Esophagus mucosa (tissue), 1 donor: Measurements from ENCODE around the gene KASH5. TPM values are rescaled to one million over a fixed set of nuclear protein-coding genes. Genes with fewer than 3 reads are reported as not detected.
"Not testable (repeated sequence)": the region's sequence is repeated elsewhere in the genome, so short reads cannot be mapped to it uniquely, and the experiment has no call there.

Experiments
- ATAC-seq: fragments of 200-7000 bp; cut with Tn5 transposase; one replicate; pipeline ENCODE4 v1.9.1; 2020
- total RNA-seq: library from RNA; stranded (reverse); gene quantifications from one replicate; pipeline ENCODE4 v1.2.4, GENCODE V29; 2023
- donor health status: DM: yes; HTN: yes; CAD: no.

KASH5 gene
- total RNA-seq, 1 donor from 2014 or later: not detected

DNA sequence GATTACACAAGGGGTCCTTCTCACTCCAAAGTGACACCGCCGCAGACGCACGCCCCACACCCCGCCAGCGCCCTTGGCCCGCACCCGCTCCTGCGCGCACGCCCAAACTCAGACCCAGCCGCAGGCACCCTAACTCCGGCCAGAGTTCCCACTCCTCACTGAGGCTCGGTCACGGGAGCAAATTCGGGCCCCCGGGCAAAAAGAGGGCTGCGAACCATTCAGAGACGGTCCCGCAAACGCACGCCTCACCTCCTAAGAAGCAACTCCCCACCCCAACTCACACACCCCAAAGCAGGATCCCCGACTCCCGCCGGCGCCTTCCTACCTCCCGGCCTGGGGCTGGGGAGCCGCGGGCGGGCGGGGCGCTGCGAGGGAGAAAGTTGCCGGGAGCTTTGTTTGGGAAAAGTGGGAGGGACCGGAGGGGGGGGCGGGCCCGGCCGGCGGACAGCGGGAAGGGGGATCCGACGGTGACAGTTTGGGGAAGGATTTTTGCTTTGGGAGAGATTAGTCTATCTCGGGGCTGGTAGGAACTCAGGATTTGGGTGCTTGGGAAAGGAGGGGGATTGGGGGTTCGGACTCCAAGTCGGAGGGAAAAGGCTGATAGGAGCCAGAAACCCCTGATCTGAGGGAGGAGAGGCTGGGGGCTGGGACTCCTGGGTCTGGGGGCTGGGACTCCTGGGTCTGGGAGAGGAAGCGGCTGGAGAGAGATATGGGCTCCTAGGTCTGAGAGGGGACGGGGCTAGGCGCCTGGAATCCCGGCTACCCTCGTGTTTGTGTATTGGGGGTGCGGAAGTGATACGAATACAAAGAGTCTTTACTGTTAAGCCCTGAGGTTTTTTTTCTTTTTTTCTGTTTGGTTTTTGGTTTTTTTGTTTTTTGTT, 25.8 kb upstream of the KASH5 start, which contains the start of gene TEAD2:
Gene TEAD2 (minus strand): TSS at position 369 of the 881 bp plus-strand sequence. CDS start 2,341 bp downstream, outside the sequence.
- ATAC-seq: no peak

DNA sequence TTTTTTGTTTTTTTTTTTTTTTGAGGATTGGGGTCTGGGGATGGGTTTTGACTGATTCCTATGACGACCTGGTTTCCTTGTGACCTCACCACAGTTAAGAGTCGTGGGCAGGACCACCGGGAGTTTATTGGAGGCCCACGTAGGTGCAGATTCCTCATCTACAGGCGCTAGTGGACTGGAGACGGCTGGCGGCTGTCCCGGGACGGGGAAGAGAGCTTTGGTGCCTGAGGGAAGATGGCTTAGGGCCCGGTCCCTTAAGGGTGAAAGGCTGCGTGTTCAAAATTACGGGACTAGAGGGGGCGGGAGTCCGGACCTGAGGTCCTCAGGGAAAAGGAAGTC, 25.2 kb upstream of the KASH5 start:
- no peak for ATAC-seq

DNA sequence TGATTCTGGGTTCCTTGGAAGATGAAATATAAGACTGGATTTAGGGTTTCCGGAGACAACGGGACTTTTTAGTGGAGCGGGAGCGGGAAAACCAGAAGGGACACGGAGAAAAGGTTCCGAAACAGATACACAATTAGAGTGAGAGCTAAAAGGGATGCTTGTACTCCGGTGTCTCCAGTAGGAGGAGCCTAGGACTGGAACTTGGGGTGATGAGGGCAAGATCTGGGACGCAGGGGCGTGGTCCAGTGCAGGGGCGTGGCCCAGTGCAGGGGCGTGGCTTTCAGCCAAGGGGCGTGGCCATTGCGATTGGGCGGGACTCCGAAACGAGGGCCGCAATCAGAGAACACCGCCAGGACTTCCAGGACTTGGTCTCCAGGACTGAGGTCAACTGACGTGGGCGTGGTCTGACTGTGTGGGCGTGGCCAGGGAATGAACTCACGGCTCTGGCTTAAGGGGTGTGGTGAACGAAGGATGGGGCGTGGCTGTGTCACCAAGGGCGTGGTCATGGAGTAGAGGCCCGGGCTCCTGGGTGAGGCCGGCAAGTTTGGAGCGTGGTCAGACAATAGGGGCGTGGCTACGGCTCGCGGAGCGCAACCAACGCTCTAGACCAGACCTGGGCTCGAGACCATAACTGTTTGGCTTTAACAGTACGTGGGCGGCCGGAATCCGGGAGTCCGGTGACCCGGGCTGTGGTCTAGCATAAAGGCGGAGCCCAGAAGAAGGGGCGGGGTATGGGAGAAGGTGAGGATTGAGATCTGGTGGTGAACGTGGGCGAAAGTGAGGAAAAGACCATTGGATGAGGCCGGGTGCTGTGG, 24.6 kb upstream of the KASH5 start, which contains the start of gene DKKL1:
Gene DKKL1 (plus strand): TSS at position 610 of the 815 bp plus-strand sequence. CDS start 122 bp downstream, at position 732.
- peak; percentile 96 for ATAC-seq

DNA sequence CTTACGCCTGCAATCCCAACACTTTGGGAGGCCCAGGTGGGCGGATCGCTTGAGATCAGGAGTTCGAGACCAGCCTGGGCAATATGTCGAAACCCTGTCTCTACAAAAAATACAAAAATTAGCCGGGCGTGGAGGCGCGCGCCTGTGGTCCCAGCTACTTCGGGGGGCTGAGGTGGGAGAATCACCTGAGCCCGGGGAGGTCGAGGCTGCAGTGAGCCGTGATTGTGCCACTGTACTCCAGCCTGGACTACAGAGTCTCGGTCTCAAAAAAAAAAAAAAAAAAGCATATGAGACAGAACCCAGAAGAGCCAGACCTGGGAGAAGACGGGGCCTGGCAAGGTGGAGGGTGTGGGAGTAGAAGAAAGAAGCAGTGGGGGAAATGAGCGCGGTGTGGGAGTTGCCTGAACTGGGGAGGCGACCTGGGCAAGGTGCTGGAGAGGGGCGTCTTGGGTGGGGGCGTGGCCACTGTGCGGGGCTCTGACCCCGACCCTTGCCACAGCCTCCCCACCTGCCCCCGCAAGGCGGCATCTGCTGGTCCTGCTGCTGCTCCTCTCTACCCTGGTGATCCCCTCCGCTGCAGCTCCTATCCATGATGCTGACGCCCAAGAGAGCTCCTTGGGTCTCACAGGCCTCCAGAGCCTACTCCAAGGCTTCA, 23.8 kb upstream of the KASH5 start:
- ATAC-seq: no peak

DNA sequence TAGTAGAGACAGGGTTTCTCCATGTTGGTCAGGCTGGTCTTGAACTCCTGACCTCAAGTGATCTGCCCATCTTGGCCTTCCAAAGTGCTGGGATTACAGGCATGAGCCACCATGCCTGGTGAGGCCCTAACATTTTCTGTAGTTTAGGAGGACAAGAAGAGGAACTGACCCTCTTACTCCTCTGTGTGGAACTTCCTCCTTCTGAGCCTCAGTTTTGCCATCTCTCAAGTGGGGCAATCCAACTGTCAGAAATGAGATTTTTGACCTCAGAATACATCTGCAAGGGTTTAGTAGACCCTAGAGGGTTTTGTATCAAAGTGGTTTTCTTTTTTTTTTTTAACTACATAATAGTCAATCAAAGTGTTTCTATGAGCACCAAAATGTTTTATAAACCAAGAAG, 21.9 kb upstream of the KASH5 start:
- ATAC-seq: no peak

DNA sequence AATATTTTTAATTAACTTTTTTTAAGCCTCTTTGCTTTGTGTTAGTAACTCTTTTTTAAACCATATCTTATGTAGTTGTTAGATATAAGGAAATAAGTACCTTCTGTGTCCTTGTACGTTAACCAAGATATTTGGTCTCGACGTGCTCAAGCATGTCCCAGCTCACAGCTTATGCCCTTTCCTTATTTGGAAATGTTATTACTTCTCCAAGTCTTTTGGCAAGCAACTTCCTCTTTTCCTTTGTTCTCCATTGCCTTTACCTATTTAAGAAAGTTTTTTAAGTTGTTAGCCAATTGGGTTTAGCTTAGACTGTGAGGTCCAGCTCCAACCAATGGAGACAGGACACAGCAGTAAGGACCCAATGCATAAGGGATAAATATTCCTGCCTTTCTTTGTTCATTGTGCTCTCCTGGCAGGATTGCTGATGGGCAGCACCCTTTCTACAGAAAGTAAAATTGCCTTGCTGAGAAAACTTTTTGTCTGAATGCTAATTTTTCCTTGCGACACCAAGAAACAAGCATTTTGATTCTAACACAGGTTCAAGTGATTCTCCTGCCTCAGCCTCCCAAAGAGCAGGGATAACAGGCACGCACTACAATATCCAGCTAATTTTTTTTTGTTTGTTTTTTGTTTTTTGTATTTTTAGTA, 19.2 kb upstream of the KASH5 start:
- no peak for ATAC-seq

DNA sequence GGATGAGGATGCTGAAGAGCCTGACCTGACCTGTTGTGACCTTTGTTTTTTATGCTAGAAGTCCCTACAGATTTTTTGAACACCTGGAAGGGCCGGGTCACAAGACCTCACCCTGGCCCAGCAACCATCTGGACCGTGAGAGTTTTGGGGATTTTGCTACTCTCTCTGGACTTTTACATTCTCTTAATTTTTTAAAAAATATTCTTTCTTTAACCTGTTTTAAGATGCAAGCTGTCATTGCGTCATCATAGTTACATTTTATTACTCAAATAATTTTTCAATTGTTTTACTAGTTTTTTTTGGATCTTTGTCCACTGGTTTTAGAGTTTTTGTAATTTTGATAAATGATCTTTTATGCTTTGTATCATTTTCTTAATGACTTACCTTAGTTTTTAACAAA, 16.9 kb upstream of the KASH5 start:
- ATAC-seq: no peak

DNA sequence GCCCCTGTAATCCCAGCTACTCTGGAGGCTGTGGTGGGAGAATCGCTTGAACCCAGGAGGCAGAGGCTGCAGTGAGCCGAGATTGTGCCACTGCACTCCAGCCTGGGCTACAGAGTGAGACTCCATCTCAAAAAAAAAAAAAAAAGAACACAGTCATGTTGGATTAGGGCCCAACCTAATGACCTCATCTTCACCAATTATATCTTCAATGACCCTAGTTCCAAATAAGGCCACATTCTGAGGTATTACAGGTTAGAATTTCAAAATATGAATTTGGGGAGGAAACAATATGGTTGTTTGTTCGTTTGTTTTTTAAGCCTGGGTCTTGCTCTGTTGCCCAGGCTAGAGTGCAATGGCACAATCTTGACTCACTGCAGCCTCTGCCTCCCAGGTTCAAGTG, 14.9 kb upstream of the KASH5 start:
- not testable (repeated sequence) for ATAC-seq

DNA sequence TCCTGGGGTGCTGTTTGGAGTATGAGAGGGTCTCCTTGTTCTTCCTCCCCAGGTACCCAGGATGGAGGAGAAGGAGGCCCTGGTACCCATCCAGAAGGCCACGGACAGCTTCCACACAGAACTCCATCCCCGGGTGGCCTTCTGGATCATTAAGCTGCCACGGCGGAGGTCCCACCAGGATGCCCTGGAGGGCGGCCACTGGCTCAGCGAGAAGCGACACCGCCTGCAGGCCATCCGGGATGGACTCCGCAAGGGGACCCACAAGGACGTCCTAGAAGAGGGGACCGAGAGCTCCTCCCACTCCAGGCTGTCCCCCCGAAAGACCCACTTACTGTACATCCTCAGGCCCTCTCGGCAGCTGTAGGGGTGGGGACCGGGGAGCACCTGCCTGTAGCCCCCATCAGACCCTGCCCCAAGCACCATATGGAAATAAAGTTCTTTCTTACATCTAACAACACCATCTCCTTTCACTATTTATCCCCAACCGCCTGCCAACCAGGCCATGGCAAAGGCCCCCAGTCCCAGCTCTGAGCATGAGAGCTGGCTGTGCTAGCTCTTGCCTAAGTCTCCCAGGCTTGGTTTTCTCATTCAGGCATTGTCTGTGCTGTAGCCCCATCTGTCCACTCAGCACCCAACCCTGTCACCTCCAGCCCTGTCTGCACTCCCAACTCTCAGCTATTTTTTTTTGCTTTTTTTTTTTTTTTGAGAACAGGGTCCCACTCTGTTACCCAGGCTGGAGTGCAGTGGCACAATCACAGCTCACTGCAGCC, 13.2 kb upstream of the KASH5 start:
- no peak for ATAC-seq

DNA sequence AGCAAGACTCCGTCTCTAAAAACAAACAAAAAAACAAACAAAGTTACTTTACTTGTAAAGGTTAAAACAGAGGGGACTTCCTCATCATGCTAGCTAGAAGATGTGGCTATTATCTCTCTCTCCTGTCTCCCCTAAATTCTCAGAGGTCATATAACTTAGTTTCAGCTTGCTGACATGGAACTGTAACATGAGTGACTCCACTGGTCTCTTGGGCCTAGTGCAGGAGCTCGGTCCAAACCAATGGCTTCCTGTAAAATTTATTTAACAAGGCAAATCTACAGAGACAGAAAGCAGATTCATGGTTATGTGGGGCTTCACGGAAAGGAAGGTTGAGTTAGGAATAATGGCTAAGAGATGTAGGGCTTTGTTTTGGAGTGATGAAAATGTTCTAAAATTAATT, 9.5 kb upstream of the KASH5 start:
- ATAC-seq: no peak

DNA sequence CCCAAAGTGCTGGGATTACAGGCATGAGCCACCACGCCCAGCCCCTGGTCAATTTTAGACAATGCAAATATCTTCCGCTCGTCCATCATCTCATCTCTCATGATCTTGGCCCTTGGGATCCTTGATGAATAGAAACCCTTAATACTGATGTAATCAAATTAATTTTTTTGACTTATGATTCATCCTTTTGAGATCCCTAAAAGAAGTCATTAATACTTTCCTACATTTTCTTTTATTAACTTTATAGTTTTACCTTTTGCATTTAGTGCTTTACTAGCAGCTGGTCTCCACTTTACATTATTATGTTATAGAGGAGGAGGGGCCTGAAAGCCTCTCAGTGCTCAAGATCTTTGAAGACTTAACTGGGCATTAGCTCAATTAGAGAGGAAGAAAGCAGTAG, 7.7 kb upstream of the KASH5 start:
- ATAC-seq: no peak

DNA sequence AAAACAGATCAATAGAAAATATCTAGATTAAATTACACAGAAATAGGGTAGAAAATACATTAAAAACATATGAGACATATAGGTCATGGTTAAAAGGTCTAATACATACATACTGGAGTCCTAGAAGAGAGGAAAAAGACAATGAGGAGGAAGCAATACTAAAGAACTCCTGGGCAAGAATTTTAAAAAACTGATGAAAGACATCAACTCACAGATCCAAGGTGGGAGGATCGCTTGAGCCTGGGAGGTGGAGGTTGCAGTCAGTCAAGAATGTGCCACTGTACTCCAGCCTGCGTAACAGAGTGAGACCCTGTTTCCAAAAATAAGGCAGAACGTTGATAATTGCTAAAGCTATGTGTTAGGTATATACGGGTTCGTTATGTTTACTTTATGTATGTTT, 5.4 kb upstream of the KASH5 start:
- no peak for ATAC-seq

DNA sequence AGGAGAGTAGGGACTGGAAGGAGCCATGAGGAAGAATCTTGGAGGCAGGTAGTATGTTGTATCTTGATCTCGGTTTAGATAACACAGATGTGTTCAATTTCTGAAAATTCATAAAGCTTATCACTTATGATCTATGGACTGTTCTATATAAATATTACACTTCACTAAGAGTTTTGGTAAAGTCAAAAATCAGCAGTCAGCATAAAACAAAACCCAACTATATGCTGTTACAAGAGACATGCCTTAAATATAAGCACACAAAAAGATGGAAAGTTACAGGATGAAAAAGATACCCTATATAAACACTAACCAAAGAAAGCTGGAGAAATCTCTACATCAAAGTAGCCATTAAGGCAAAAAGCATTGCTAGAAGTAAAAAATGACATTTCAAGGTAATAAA, 4.5 kb upstream of the KASH5 start:
- no peak for ATAC-seq

DNA sequence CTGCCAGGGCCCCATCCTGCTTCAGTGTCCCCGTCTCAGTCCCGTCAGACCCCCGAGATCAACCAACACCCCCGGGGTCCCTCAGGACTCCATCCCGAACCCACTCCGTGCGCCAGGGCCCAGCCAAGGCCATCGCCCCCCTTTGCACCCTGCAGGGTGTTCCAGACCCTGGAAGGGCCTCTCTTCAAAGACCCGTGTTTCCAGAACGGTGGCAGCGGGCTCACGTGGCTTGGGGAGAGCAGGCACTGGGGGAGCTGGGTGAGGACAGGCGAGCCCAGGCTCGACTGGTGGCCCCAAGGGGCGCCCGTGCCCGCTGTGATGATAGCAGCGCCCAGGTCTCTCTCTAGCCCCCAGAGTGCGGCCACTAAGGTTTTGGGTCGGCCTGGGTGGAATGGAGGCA, 1.4 kb downstream of the KASH5 start:
- no peak for ATAC-seq

DNA sequence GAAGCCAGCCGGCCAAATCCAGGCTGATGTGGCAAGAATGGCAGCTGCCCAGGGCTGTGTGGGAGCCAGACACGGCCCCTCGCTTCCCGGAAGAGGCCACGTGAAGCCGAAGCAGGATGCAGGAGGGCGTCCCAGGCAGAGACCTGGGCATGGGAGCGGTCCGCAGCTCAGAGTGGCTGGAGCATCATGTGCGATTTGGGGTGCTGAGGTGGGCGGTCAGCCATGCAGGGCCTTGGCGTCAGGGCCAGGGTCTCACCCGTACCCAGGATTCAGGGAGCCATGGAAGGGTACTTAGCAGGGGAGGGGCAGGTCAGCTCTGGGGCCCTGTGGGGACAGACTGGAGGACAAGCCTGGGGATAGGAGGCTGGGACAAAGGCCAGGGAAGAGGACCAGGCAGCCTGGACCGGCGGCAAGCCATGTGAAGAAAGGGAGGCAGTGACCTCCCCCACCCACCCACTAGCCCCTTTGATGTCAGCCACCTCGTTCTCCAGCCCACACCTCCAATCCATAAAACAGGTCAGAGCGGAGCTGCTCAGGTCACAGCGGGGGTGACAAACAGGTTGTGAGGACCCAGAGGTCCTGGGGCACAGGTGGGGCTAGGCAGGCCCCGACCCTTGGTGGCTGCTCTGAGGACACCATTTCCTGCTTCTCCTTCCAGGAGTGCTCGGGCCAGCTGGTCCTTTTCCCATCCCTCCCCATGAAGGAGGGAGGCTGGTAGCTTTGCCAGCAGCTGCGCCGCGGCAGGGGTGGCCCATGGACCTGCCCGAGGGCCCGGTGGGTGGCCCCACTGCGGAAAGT, 2.3 kb downstream of the KASH5 start:
- no peak for ATAC-seq

DNA sequence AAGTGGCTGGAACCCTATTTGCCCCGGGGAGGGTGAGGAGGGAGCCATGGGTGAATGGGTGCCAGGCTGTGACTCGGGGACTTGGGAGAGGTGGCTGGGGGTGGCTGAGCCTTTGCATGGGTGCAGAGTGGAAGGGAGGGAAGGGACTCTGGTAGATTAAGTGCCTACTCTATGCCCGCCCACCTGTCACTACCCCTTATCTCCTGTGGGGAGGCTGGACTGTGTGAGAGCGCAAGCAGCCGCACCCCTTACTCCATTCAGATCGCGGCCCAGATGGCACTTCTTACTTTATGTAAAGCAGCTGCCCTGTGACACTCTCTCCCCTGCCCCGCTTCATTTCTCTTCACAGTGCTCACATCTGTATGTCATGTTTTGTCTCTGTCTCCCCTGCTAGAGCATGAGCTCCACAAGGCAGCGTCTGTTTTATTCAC, 2.9 kb downstream of the KASH5 start:
- peak; percentile 19 for ATAC-seq

DNA sequence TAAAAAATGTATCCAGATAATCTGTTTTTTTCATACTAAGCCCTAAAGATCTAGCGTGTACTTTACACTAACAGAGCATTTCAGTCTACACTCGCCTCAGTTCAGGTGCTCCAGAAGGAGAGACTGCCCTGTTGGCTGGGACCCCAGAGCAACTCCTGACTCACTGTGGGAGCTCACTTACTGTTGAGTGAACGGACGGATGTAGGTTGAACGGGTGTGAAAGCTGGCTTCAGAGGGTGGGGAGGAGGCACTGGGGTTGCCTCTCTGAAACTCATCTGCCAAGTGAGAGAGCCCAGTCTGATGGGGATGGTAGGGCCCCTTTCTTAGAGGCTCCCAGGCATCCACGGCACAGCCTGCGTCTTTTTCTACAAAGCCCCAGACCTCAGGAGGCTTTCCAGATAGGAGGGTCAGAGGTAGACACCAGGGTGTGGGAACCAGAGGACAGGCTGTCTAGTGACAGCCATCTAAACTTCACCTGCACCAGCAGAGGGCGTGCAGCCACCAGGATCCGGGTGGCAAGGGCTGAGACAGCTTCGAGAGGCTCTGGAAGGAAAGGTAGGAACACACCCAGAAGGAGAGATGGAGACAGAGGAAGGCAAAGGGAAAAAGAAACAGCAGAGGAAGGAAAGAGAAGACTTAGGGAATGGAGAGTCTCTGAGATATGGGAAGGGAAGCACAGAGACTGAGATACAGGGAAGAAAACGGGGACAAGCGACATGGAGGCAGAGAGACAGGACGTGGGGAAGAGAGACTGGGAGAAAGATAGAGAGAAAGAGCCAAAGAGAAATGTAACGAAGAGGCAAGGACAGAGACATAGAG, 3.7 kb downstream of the KASH5 start:
- peak; percentile 76 for ATAC-seq

DNA sequence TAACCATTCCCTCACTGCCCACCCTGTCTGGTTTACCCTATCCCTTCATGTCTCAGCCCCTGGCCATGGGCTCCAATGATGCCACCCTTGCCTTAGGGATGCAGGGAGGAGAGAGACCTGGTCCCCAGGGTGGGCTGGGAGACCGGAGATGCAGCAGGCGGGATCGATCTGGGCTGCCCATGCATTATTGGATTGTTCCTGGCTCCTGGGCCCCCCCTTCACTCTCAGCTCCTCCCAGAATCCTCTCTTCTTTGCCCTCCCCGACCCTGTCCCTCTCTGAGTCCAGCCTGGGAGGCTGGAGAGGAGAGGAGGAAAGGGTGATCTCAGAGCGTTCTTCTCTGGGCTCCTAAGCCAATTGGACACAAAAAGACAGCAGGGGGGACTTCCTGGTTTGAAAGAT, 5.8 kb downstream of the KASH5 start:
- ATAC-seq: no peak

DNA sequence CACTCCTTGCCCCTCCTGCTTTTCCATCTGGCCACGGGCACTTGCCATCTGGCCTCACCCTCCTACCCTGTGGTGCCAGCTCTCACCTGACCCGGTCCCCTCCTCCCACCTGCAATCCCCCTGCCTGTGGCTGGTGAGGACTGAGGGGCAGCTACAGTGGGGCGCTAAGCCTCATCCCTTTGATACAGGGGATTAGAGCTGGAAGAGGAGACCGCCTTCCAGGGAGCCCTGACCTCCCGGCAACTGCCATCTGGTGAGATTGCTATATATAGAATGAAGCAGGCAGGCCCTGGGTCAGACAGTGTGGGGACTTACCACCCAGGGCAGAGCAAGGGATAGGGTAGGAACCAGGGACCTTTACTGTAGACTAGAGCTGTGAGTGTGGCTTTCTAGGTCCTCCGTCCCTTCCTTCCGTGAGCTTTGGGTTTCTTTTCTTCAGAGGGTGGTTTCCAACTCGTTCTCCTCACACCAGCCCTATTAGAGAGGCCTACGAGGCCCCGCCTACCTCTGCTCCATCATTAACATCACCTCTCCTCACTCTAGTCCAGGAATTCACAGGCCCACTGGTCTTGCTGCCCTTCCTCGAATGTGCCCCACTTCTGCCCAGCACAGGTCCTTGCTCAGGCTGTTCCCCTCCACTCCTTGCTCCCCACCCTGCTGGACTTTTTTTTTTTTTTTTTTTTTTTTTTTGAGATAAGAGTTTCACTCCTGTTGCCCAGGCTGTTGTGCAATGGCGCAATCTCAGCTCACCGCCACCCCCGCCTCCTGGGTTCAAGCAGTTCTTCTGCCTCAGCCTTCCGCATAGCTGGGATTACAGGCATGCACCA, 7.7 kb downstream of the KASH5 start:
- ATAC-seq: no peak
